NCI-H69 (cell line): ENCODE measurements around the gene PIP5KL1.

Experiments
- DNase-seq: peaks from one replicate; lab custom pipeline; 2025; lab: John Stamatoyannopoulos, UW

Gene PIP5KL1

GRCh38 chr9:127915801-127916719, 14.5 kb downstream of the PIP5KL1 start:
- no peak for DNase-seq

- no peak for DNase-seq
Measured at GRCh38 chr9:127915325-127915752, 15.2 kb downstream of the PIP5KL1 start.

- no peak for DNase-seq
Measured at GRCh38 chr9:127913682-127914081, 16.9 kb downstream of the PIP5KL1 start.

GRCh38 chr9:127912882-127913281, 17.7 kb downstream of the PIP5KL1 start:
- DNase-seq: peak; percentile 32

GRCh38 chr9:127912296-127912695, 18.3 kb downstream of the PIP5KL1 start:
- no peak for DNase-seq

- peak; percentile 55 for DNase-seq
Measured at GRCh38 chr9:127910613-127911205, 19.9 kb downstream of the PIP5KL1 start.

- no peak for DNase-seq
Measured at GRCh38 chr9:127909839-127910273, 20.7 kb downstream of the PIP5KL1 start.

GRCh38 chr9:127908660-127908926, 22.0 kb downstream of the PIP5KL1 start:
- DNase-seq: no peak

GRCh38 chr9:127907867-127908659, 22.5 kb downstream of the PIP5KL1 start:
- DNase-seq: no peak

GRCh38 chr9:127905788-127906191, 24.8 kb downstream of the PIP5KL1 start:
- DNase-seq: no peak

GRCh38 chr9:127905004-127905728, 25.4 kb downstream of the PIP5KL1 start:
- no peak for DNase-seq

- no peak for DNase-seq
Measured at GRCh38 chr9:127904561-127905003, 26.0 kb downstream of the PIP5KL1 start.

GRCh38 chr9:127903557-127904475, 26.8 kb downstream of the PIP5KL1 start:
- DNase-seq: no peak

GRCh38 chr9:127899128-127899943, 31.2 kb downstream of the PIP5KL1 start, which contains the start of gene ST6GALNAC6:
Gene ST6GALNAC6 (minus strand): TSS chr9:127899603. CDS start chr9:127897981, 1,622 bp downstream.
- peak; percentile 90 for DNase-seq

- peak; percentile 62 for DNase-seq
Measured at GRCh38 chr9:127898433-127899127, 32.0 kb downstream of the PIP5KL1 start.

GRCh38 chr9:127897193-127897692, 33.3 kb downstream of the PIP5KL1 start:
- DNase-seq: peak; percentile 63

GRCh38 chr9:127896395-127897192, 34.0 kb downstream of the PIP5KL1 start:
- no peak for DNase-seq

- no peak for DNase-seq
Measured at GRCh38 chr9:127895811-127896210, 34.8 kb downstream of the PIP5KL1 start.
